ENCODE data around the gene NXT1.
A peak's percentile ranks its signal among the peaks of the same experiment; 100 is the strongest.
"Not testable (repeated sequence)": the region's sequence is repeated elsewhere in the genome, so short reads cannot be mapped to it uniquely, and the experiment has no call there.

The NXT1 gene

GRCh38 chr20:23331450-23332350, 18.9 kb upstream of the NXT1 start:
- no peak for FAIRE-seq

GRCh38 chr20:23332467-23332866, 18.1 kb upstream of the NXT1 start:
- no peak for FAIRE-seq

- FAIRE-seq: no peak
Measured at GRCh38 chr20:23334111-23334510, 16.5 kb upstream of the NXT1 start.

- no peak for FAIRE-seq
Measured at GRCh38 chr20:23335521-23335920, 15.1 kb upstream of the NXT1 start.

GRCh38 chr20:23336476-23336875, 14.1 kb upstream of the NXT1 start:
- no peak for FAIRE-seq

GRCh38 chr20:23337312-23337711, 13.3 kb upstream of the NXT1 start:
- no peak for FAIRE-seq

- FAIRE-seq: no peak
Measured at GRCh38 chr20:23339986-23340385, 10.6 kb upstream of the NXT1 start.

- FAIRE-seq: no peak
Measured at GRCh38 chr20:23340524-23340923, 10.1 kb upstream of the NXT1 start.

GRCh38 chr20:23341073-23341472, 9.5 kb upstream of the NXT1 start:
- FAIRE-seq: no peak

- no peak for FAIRE-seq
Measured at GRCh38 chr20:23343590-23343989, 7.0 kb upstream of the NXT1 start.

GRCh38 chr20:23344336-23344735, 6.3 kb upstream of the NXT1 start:
- no peak for FAIRE-seq

- FAIRE-seq: no peak
Measured at GRCh38 chr20:23346002-23346401, 4.6 kb upstream of the NXT1 start.

GRCh38 chr20:23347791-23348190, 2.8 kb upstream of the NXT1 start:
- FAIRE-seq: no peak

- not testable (repeated sequence) for FAIRE-seq
Measured at GRCh38 chr20:23348510-23348909, 2.1 kb upstream of the NXT1 start.

- no peak for FAIRE-seq
Measured at GRCh38 chr20:23349338-23350195, 1.0 kb upstream of the NXT1 start.

GRCh38 chr20:23350904-23351838, 580 bp downstream of the NXT1 start:
- FAIRE-seq: no peak

GRCh38 chr20:23356203-23356602, 5.6 kb downstream of the NXT1 start:
- FAIRE-seq: no peak

GRCh38 chr20:23357767-23358562, 7.4 kb downstream of the NXT1 start:
- peak; percentile 95 for FAIRE-seq

GRCh38 chr20:23358563-23358906, 7.9 kb downstream of the NXT1 start:
- FAIRE-seq: no peak

- FAIRE-seq: no peak
Measured at GRCh38 chr20:23358923-23359593, 8.5 kb downstream of the NXT1 start.

- FAIRE-seq: no peak
Measured at GRCh38 chr20:23360531-23360930, 9.9 kb downstream of the NXT1 start.

GRCh38 chr20:23361119-23361475, 10.5 kb downstream of the NXT1 start:
- FAIRE-seq: no peak

Data from A204.1 (cell line).